OCI-LY1 (cell line): ENCODE measurements around the gene PHKB.
"Not testable (repeated sequence)": the region's sequence is repeated elsewhere in the genome, so short reads cannot be mapped to it uniquely, and the experiment has no call there.

Experiments
- H2AFZ ChIP-seq: fragments of 200-600 bp; sonication (generic), shearing (Covaris generic); 2 replicates; pipeline ENCODE4 v1.6.0; 2014; ENCODE audit warnings: antibody characterized with exemption, mild to moderate bottlenecking, low read length
- H3F3A ChIP-seq: fragments of 200-600 bp; sonication (generic), shearing (Covaris generic); 2 replicates; pipeline ENCODE4 v1.6.0; 2014; ENCODE audit warnings: mild to moderate bottlenecking, antibody characterized with exemption, low read length, moderate library complexity; ENCODE audit not compliant: insufficient read depth
- H3K27ac ChIP-seq: fragments of 200-600 bp; sonication (generic); 2 replicates; pipeline ENCODE4 v1.5.1; 2014; ENCODE audit warnings: low read length, mixed run types, mild to moderate bottlenecking, low read depth; ENCODE audit not compliant: poor library complexity, severe bottlenecking
- H3K27me3 ChIP-seq: fragments of 200-600 bp; sonication (generic); 2 replicates; pipeline ENCODE4 v1.6.0; 2014; ENCODE audit warnings: antibody characterized with exemption, mild to moderate bottlenecking, low read length, moderate library complexity; ENCODE audit not compliant: insufficient read depth
- H3K36me3 ChIP-seq: fragments of 200-600 bp; sonication (generic); 2 replicates; pipeline ENCODE4 v1.6.1; 2014; ENCODE audit warnings: mild to moderate bottlenecking, antibody characterized with exemption, low read length, moderate library complexity, mixed read lengths; ENCODE audit not compliant: insufficient read depth
- H3K4me1 ChIP-seq: fragments of 200-600 bp; sonication (generic); 2 replicates; pipeline ENCODE4 v1.5.1; 2014; ENCODE audit warnings: mild to moderate bottlenecking, low read length, moderate library complexity; ENCODE audit not compliant: insufficient read depth, severe bottlenecking
- H3K4me2 ChIP-seq: fragments of 200-600 bp; sonication (generic), shearing (Covaris generic); 2 replicates; pipeline ENCODE4 v1.6.1; 2014; ENCODE audit warnings: low read length
- H3K4me3 ChIP-seq: fragments of 200-600 bp; sonication (generic); 2 replicates; pipeline ENCODE4 v1.5.1; 2014; ENCODE audit warnings: low read length, low read depth, mild to moderate bottlenecking, mixed read lengths; ENCODE audit not compliant: poor library complexity, severe bottlenecking
- H3K79me2 ChIP-seq: fragments of 200-600 bp; shearing (Covaris generic); 2 replicates; pipeline ENCODE4 v1.6.1; 2016; ENCODE audit warnings: mixed run types, low read length, mixed read lengths; ENCODE audit not compliant: insufficient read depth
- H3K9ac ChIP-seq: fragments of 200-600 bp; sonication (generic), shearing (Covaris generic); 2 replicates; pipeline ENCODE4 v1.6.1; 2014; ENCODE audit warnings: mild to moderate bottlenecking, low read length, mixed read lengths
- H3K9me2 ChIP-seq: fragments of 200-600 bp; sonication (generic), shearing (Covaris generic); 2 replicates; pipeline ENCODE4 v1.6.1; 2014; ENCODE audit warnings: low read depth, mild to moderate bottlenecking, low read length, mixed read lengths
- H3K9me3 ChIP-seq: fragments of 200-600 bp; shearing (Covaris generic); 2 replicates; pipeline ENCODE4 v1.6.1; 2014; ENCODE audit warnings: low read length, mixed read lengths
- H4K20me1 ChIP-seq: fragments of 200-600 bp; sonication (generic), shearing (Covaris generic); 2 replicates; pipeline ENCODE4 v1.6.0; 2016; ENCODE audit warnings: mild to moderate bottlenecking, low read length; ENCODE audit not compliant: insufficient read depth
- CTCF ChIP-seq: fragments of 200-600 bp; sonication (generic), shearing (Covaris generic); IDR thresholded peaks from 2 replicates; pipeline ENCODE4 v1.5.1; 2017; ENCODE audit warnings: mild to moderate bottlenecking, antibody characterized with exemption, low read length, moderate library complexity, mixed read lengths
- EZH2 ChIP-seq: fragments of 200-600 bp; sonication (generic), shearing (Covaris generic); IDR thresholded peaks from 2 replicates; pipeline ENCODE4 v1.8.0; 2017; ENCODE audit warnings: borderline replicate concordance, mixed run types, mild to moderate bottlenecking, antibody characterized with exemption, low read length, moderate library complexity, mixed read lengths

PHKB gene

GRCh38 chr16:47442884-47443283 lies 18.2 kb upstream of the PHKB start:
- H3K9me2 ChIP-seq, H3K4me2 ChIP-seq, H3K27ac ChIP-seq, H2AFZ ChIP-seq, H4K20me1 ChIP-seq, H3K9ac ChIP-seq, H3K4me3 ChIP-seq, H3K9me3 ChIP-seq, H3F3A ChIP-seq, H3K4me1 ChIP-seq, H3K27me3 ChIP-seq: not testable (repeated sequence)
- Histone ChIP-seq H3K79me2 (peaks cover 20% of the 10 kb centered on the region), H3K36me3 (peaks cover 47% of the 10 kb centered on the region)

GRCh38 chr16:47446431-47446830 lies 14.7 kb upstream of the PHKB start:
- peaks cover 29% of the 10 kb centered on the region for H3K79me2 ChIP-seq
- H3K4me1 ChIP-seq: no peaks in the 10 kb centered on the region
- H3K4me3 ChIP-seq: no peak overlapping the region
- no peaks in the 10 kb centered on the region for H4K20me1 ChIP-seq
- no peaks in the 10 kb centered on the region for H3F3A ChIP-seq
- no peak overlapping the region for H3K27ac ChIP-seq
- no peak overlapping the region for H2AFZ ChIP-seq
- H3K36me3 ChIP-seq: peaks cover 71% of the 10 kb centered on the region
- no peak for TF ChIP-seq CTCF
- TF ChIP-seq EZH2: no peak
- no peaks in the 10 kb centered on the region for H3K9me3 ChIP-seq
- no peaks in the 10 kb centered on the region for H3K9me2 ChIP-seq
- H3K9ac ChIP-seq: no peak overlapping the region
- no peak overlapping the region for H3K4me2 ChIP-seq
- no peaks in the 10 kb centered on the region for H3K27me3 ChIP-seq

GRCh38 chr16:47448830-47449575 lies 12.1 kb upstream of the PHKB start:
- H3K27ac ChIP-seq: no peak overlapping the region
- no peak for TF ChIP-seq EZH2
- TF ChIP-seq CTCF: no peak
- no peaks in the 10 kb centered on the region for H3K27me3 ChIP-seq

GRCh38 chr16:47449788-47450187 lies 11.3 kb upstream of the PHKB start:
- Histone ChIP-seq H3F3A (no peaks in the 10 kb centered on the region), H3K79me2 (peaks cover 21% of the 10 kb centered on the region), H3K4me3 (no peak overlapping the region), H3K4me2 (no peak overlapping the region), H3K36me3 (peaks cover 88% of the 10 kb centered on the region), H3K9me3 (no peaks in the 10 kb centered on the region), H3K27me3 (no peaks in the 10 kb centered on the region), H3K9me2 (no peaks in the 10 kb centered on the region), H2AFZ (no peak overlapping the region), H3K27ac (no peak overlapping the region), H3K4me1 (no peaks in the 10 kb centered on the region), H4K20me1 (no peaks in the 10 kb centered on the region), H3K9ac (no peak overlapping the region)
- TF ChIP-seq CTCF (no peak), EZH2 (no peak)

More at GRCh38 chr16:47448830-47449575, 12.1 kb upstream of the PHKB start:
- Histone ChIP-seq H3K4me2 (no peak overlapping the region), H3F3A (no peaks in the 10 kb centered on the region), H2AFZ (no peak overlapping the region), H3K4me3 (no peak overlapping the region), H3K4me1 (no peaks in the 10 kb centered on the region), H3K9ac (no peak overlapping the region), H3K79me2 (peaks cover 27% of the 10 kb centered on the region), H3K9me3 (no peaks in the 10 kb centered on the region), H3K36me3 (peaks cover 90% of the 10 kb centered on the region), H3K9me2 (no peaks in the 10 kb centered on the region), H4K20me1 (no peaks in the 10 kb centered on the region)
